Activated CD8-positive, alpha-beta T cell treated with anti-CD3 and anti-CD28 coated beads for 36 hours (primary cell): Measurements from ENCODE around the gene TST. TPM values are rescaled to one million over a fixed set of nuclear protein-coding genes. Genes with fewer than 3 reads are reported as not detected.

Experiments
- ATAC-seq: fragments of 200-7000 bp; cut with Tn5 transposase; one replicate; pipeline ENCODE4 v1.10.0; 2021; ENCODE audit warnings: mild to moderate bottlenecking, moderate library complexity
- CTCF ChIA-PET: fragments of 350-600 bp; sonication (Branson Sonifier 250); formaldehyde crosslinking; loops from one replicate; lab custom pipeline; 2021; ENCODE audit warnings: antibody characterized with exemption; lab: Charles Lee
- POLR2A ChIA-PET: fragments of 350-600 bp; sonication (Branson Sonifier 250); formaldehyde crosslinking; loops from one replicate; lab custom pipeline; 2021; ENCODE audit warnings: antibody characterized with exemption; lab: Charles Lee
- DNase-seq: peaks from one replicate; pipeline ENCODE4 v3.0.0-alpha.2; 2020
- H3K27ac Mint-ChIP-seq: one replicate; pipeline ENCODE4 v1.8.0; 2021; ENCODE audit warnings: mild to moderate bottlenecking, mixed read lengths
- H3K27me3 Mint-ChIP-seq: one replicate; pipeline ENCODE4 v1.8.0; 2021; ENCODE audit warnings: mixed read lengths
- H3K36me3 Mint-ChIP-seq: one replicate; pipeline ENCODE4 v1.8.0; 2021; ENCODE audit warnings: low read depth, mixed read lengths
- H3K4me1 Mint-ChIP-seq: one replicate; pipeline ENCODE4 v1.8.0; 2021; ENCODE audit warnings: low read depth, mixed read lengths
- H3K4me3 Mint-ChIP-seq: one replicate; pipeline ENCODE4 v1.8.0; 2021; ENCODE audit warnings: mild to moderate bottlenecking, moderate library complexity, mixed read lengths
- H3K9me3 Mint-ChIP-seq: one replicate; pipeline ENCODE4 v1.8.0; 2021; ENCODE audit warnings: mixed read lengths
- CTCF ChIP-seq: fragments of 200-600 bp; IDR thresholded peaks from one replicate; pipeline ENCODE4 v1.8.0; 2022; ENCODE audit warnings: antibody characterized with exemption, mild to moderate bottlenecking
- intact Hi-C: fragments of 100-400 bp; cut with micrococcal nuclease; formaldehyde crosslinking; loops from one replicate; pipeline ENCODE4 v1.10.0; 2022
- total RNA-seq, 2 experiments: library from RNA; stranded (reverse); gene quantifications; one replicate each; pipeline ENCODE4 v1.2.3, GENCODE V29; 2021

Gene TST
- total RNA-seq, 2 experiments from 2014 or later, result 1.2 to 1.8 TPM

- ChIA-PET CTCF (interaction anchor here (1.2 to 2.4 kb wide), 5 partner anchors 27 to 225 kb away, joined by 3 to 10 read pairs (median 4); no protein-coding TSS in a partner anchor), POLR2A (no interaction called here)
- DNase-seq (no peak), ATAC-seq (no peak)
- Mint-ChIP-seq H3K4me1 (peaks cover 8% of the 10 kb centered on the region), H3K36me3 (no peaks in the 10 kb centered on the region), H3K27ac (no peak overlapping the region), H3K27me3 (peaks cover 2% of the 10 kb centered on the region), H3K9me3 (peaks cover 12% of the 10 kb centered on the region), H3K4me3 (no peak overlapping the region)
- TF ChIP-seq CTCF, result no peak
- intact Hi-C loops, result no loop called here
Measured at GRCh38 chr22:36981247-36981775, 37.9 kb downstream of the TST start.

- Mint-ChIP-seq H3K4me3 (no peak overlapping the region), H3K9me3 (no peaks in the 10 kb centered on the region), H3K4me1 (peaks cover 8% of the 10 kb centered on the region), H3K27ac (no peak overlapping the region), H3K36me3 (no peaks in the 10 kb centered on the region), H3K27me3 (peaks cover 2% of the 10 kb centered on the region)
- ChIA-PET POLR2A (interaction anchor here (0.7 kb wide), 1 partner anchor 498 kb away, joined by 3 read pairs; the partner anchor contains the start of gene TXN2), CTCF (interaction anchor here (0.9 to 5.5 kb wide), 10 partner anchors 13 to 222 kb away, joined by 3 to 64 read pairs (median 8); no protein-coding TSS in a partner anchor)
- no peak for ATAC-seq
- DNase-seq, result no peak
- TF ChIP-seq CTCF, result no peak
- intact Hi-C loops, result loop anchor here (5.0 kb wide), 2 partner anchors 122 to 197 kb away; no protein-coding TSS in a partner anchor
Measured at GRCh38 chr22:36979016-36979910, 40.0 kb downstream of the TST start.

- Mint-ChIP-seq H3K4me1 (peaks cover 8% of the 10 kb centered on the region), H3K4me3 (peak overlapping the region; percentile 77), H3K9me3 (no peaks in the 10 kb centered on the region), H3K27ac (peak overlapping the region; percentile 91), H3K27me3 (peaks cover 2% of the 10 kb centered on the region), H3K36me3 (no peaks in the 10 kb centered on the region)
- intact Hi-C loops, result loop anchor here (5.0 kb wide), 2 partner anchors 121 to 196 kb away; no protein-coding TSS in a partner anchor
- peak; percentile 87 for ATAC-seq
- POLR2A ChIA-PET, result interaction anchor here (0.8 to 1.4 kb wide), 6 partner anchors 10 to 201 kb away, joined by 3 to 4 read pairs (median 3); no protein-coding TSS in a partner anchor
- TF ChIP-seq CTCF, result peak; percentile 64
- peak; percentile 94 for DNase-seq
- CTCF ChIA-PET, result interaction anchor here (0.6 to 5.5 kb wide), 54 partner anchors 9 to 449 kb away, joined by 3 to 64 read pairs (median 4); partner anchors contain the start of genes EIF3D, IFT27, MPST and NCF4
Measured at GRCh38 chr22:36977947-36978660, 41.1 kb downstream of the TST start.

GRCh38 chr22:36977401-36977861, 41.8 kb downstream of the TST start:
- POLR2A ChIA-PET, result interaction anchor here (0.8 to 1.4 kb wide), 6 partner anchors 9 to 200 kb away, joined by 3 to 4 read pairs (median 3); no protein-coding TSS in a partner anchor
- H3K27me3 Mint-ChIP-seq, result no peaks in the 10 kb centered on the region

More at GRCh38 chr22:36977401-36977861, 41.8 kb downstream of the TST start:
- peak; percentile 93 for DNase-seq
- H3K9me3 Mint-ChIP-seq, result no peaks in the 10 kb centered on the region
- H3K27ac Mint-ChIP-seq, result peak overlapping the region; percentile 91
- H3K4me1 Mint-ChIP-seq, result peaks cover 8% of the 10 kb centered on the region
- intact Hi-C loops, result loop anchor here (5.0 kb wide), 2 partner anchors 120 to 195 kb away; no protein-coding TSS in a partner anchor
- H3K36me3 Mint-ChIP-seq, result no peaks in the 10 kb centered on the region
- peak overlapping the region; percentile 77 for H3K4me3 Mint-ChIP-seq
- CTCF ChIA-PET, result interaction anchor here (0.6 to 5.5 kb wide), 52 partner anchors 9 to 448 kb away, joined by 3 to 64 read pairs (median 4); partner anchors contain the start of genes EIF3D, IFT27, MPST and NCF4
- peak; percentile 96 for ATAC-seq
- TF ChIP-seq CTCF, result peak; percentile 54
